ENCODE measurements around the gene CCDC33. TPM values are rescaled to one million over a fixed set of nuclear protein-coding genes. Genes with fewer than 3 reads are reported as not detected.
A peak's percentile ranks its signal among the peaks of the same experiment; 100 is the strongest.

Gene CCDC33
- total and polyA plus RNA-seq, 2 donors (not counting 1 experiment from before 2014, with no cell fraction given) = not detected

DNA sequence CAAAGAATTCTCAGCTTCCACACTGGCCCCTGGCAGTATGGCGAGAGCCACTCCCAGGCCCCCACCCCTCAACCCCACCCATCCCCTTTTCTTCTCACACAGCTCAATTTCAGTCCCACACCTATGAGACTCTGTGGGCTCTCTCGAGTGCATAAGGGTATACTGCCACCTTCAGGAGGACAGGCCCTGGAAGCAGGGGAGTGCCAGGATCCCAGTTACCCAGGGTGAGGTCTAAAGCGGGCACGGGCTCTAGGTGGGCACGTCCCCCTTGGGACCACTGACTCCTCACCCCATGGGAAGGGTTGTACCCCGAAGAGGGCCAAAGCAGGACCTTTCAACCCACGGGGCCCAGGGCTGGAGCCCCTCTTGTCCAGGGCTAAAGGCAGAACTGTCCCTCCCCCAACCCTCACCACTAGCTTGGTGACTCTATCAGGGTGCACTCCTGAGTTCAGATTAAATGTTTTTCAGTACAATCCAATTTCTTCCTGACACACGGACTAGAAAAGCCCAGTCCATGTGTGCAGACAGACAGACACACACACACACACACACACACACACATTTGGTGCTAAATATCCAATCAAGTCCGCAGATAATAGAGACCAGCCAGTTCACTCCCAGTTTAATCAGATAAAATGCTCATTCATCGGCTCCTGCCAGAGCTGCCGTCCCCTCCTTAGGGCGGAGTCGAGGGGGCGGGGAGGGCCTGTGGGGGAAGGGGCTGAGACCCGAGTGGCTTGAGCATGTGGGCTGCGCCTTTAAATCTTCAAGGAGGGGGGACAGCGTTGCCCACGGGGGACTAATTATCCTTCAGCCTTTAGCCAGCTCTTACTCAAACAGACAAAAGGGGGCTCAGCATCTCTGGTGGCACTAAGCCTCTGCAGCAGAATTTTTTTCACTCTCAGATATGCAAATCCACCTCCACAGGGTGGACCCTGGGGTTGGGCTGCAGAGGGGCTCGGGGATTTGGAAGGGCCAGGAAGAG lies 72.0 kb downstream of the CCDC33 start:
- Histone ChIP-seq H4K20me1 (ENCODE audit: control insufficient read depth, insufficient read depth, low read length, poor library complexity, severe bottlenecking) (no peaks in the 10 kb centered on the region), H3K27me3 (replicated peaks in 1 of 4; ENCODE audit: control extremely low read depth in 1 of 4, control insufficient read depth in 3 of 4, insufficient read depth in 4 of 4, low read length in 3 of 4) (peaks cover 0 to 25% (median 4%) of the 10 kb centered on the region in 4 experiments), H2AFZ (ENCODE audit: insufficient read depth, low read depth, low read length, poor library complexity, severe bottlenecking) (no peak overlapping the region), H3K9me3 (ENCODE audit: control extremely low read depth in 1 of 3, control insufficient read depth in 2 of 3, insufficient read depth in 1 of 3, low read length in 2 of 3) (no peaks in the 10 kb centered on the region), H3K27ac (ENCODE audit: low read length in 2 of 2) (no peak overlapping the region), H3K9ac (ENCODE audit: low read length) (no peak overlapping the region), H3K4me2 (replicated peaks; ENCODE audit: low read depth, low read length, poor library complexity, severe bottlenecking) (no peak overlapping the region), H3K36me3 (replicated peaks in 1 of 2; ENCODE audit: control extremely low read depth in 1 of 2, control insufficient read depth in 1 of 2, extremely low read depth in 1 of 2, insufficient read depth in 2 of 2, low read length in 1 of 2) (no peaks in the 10 kb centered on the region), H3K4me3 (ENCODE audit: control extremely low read depth in 1 of 5, extremely low read depth in 1 of 5, insufficient read depth in 1 of 5, low read depth in 2 of 5, low read length in 4 of 5) (no peak overlapping the region), H3K4me1 (ENCODE audit: control insufficient read depth in 2 of 2, insufficient read depth in 2 of 2, low read length in 2 of 2) (no peaks in the 10 kb centered on the region), H3K79me2 (ENCODE audit: control insufficient read depth, insufficient read depth, low read length) (no peaks in the 10 kb centered on the region)
- intact Hi-C loops (cut with micrococcal nuclease) = loop anchor here (1.0 kb wide), 1 partner anchor 181 kb away; no protein-coding TSS in a partner anchor
- TF ChIP-seq, protein P1, sequence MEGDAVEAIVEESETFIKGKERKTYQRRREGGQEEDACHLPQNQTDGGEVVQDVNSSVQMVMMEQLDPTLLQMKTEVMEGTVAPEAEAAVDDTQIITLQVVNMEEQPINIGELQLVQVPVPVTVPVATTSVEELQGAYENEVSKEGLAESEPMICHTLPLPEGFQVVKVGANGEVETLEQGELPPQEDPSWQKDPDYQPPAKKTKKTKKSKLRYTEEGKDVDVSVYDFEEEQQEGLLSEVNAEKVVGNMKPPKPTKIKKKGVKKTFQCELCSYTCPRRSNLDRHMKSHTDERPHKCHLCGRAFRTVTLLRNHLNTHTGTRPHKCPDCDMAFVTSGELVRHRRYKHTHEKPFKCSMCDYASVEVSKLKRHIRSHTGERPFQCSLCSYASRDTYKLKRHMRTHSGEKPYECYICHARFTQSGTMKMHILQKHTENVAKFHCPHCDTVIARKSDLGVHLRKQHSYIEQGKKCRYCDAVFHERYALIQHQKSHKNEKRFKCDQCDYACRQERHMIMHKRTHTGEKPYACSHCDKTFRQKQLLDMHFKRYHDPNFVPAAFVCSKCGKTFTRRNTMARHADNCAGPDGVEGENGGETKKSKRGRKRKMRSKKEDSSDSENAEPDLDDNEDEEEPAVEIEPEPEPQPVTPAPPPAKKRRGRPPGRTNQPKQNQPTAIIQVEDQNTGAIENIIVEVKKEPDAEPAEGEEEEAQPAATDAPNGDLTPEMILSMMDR (IDR thresholded peaks at IDR 0.05) = peak; percentile 48
- no peak for TF ChIP-seq EZH2 (IDR thresholded peaks at IDR 0.05; ENCODE audit: borderline replicate concordance, insufficient read depth, low read depth, low read length, poor library complexity, severe bottlenecking)
- H3K27ac Mint-ChIP-seq = no peak overlapping the region
- peak; percentile 47 for ATAC-seq (ENCODE audit: low read depth)
- DNase-seq = peak; percentile 49
- H3K4me1 Mint-ChIP-seq = no peaks in the 10 kb centered on the region
- 19% methylated on average over 12 of the region's 19 CpGs for WGBS (ENCODE audit: insufficient coverage)
- no peaks in the 10 kb centered on the region for H3K9me3 Mint-ChIP-seq (ENCODE audit: insufficient read depth)
- CTCF ChIA-PET = interaction anchor here (0.9 to 3.3 kb wide), 10 partner anchors 11 to 967 kb away, joined by 3 to 17 read pairs (median 4); no protein-coding TSS in a partner anchor
- POLR2A ChIA-PET = no interaction called here
- no peak overlapping the region for H3K4me3 Mint-ChIP-seq
- peaks cover 54% of the 10 kb centered on the region for H3K27me3 Mint-ChIP-seq
